A673 (cell line): ENCODE data around the gene LAMA5.

Experiments
- CTCF ChIP-seq: fragments of 300-800, 200-600 bp; sonication (generic); conservative IDR thresholded peaks from 2 replicates; pipeline ENCODE4 v1.5.1; 2017; ENCODE audit warnings: low read depth, mild to moderate bottlenecking, antibody characterized with exemption, low read length, moderate library complexity, mixed read lengths
- EZH2 ChIP-seq: fragments of 200-600 bp; sonication (generic); IDR thresholded peaks from 2 replicates; pipeline ENCODE4 v1.6.1; 2017; ENCODE audit warnings: borderline replicate concordance, low read depth, mild to moderate bottlenecking, mixed read lengths, antibody characterized with exemption, low read length; ENCODE audit not compliant: poor library complexity, severe bottlenecking

GRCh38 chr20:62368976-62369814 is 2.1 kb upstream of the LAMA5 start:
- TF ChIP-seq CTCF, result peak; percentile 36; the same call in 1 of the 2 replicates
- no peak for TF ChIP-seq EZH2
